ENCODE measurements around the gene LRP8. TPM values are rescaled to one million over a fixed set of nuclear protein-coding genes. Genes with fewer than 3 reads are reported as not detected.

LRP8 gene
- total and polyA plus RNA-seq, 2 experiments from 2014 or later: 27.8 to 71.1 TPM

- H3K4me3 Mint-ChIP-seq: peak overlapping the region; percentile 34; the same call in 1 of the 3 replicates
- Histone ChIP-seq H3K27ac (ENCODE audit: low read depth) (no peak overlapping the region), H3K4me2 (no peak overlapping the region), H3K36me3 (ENCODE audit: insufficient read depth) (peaks cover 19% of the 10 kb centered on the region), H3F3A (replicated peaks; ENCODE audit: low read depth) (peaks cover 2% of the 10 kb centered on the region; the same call in 1 of the 2 replicates), H3K9me2 (ENCODE audit: insufficient read depth) (no peaks in the 10 kb centered on the region), H3K79me2 (replicated peaks; ENCODE audit: insufficient read depth) (peaks cover 89% of the 10 kb centered on the region), H2AFZ (no peak overlapping the region), H3K4me3 (no peak overlapping the region), H3K27me3 (ENCODE audit: insufficient read depth) (no peaks in the 10 kb centered on the region), H4K20me1 (replicated peaks; ENCODE audit: insufficient read depth) (peaks cover 46% of the 10 kb centered on the region), H3K4me1 (ENCODE audit: insufficient read depth) (peaks cover 11% of the 10 kb centered on the region)
- TF ChIP-seq JUNB (IDR thresholded peaks at IDR 0.05; ENCODE audit: unreplicated experiment) (no peak), ETS1 (IDR thresholded peaks at IDR 0.05) (no peak), STAT1 (IDR thresholded peaks at IDR 0.05; ENCODE audit: unreplicated experiment) (no peak), ZNF462 (CRISPR knock-in tag; IDR thresholded peaks at IDR 0.05) (no peak)
- peaks cover 71% of the 10 kb centered on the region for H3K4me1 Mint-ChIP-seq
- ATAC-seq: no peak
- DNase-seq (ENCODE audit: low spot score): no peak
- H3K27me3 Mint-ChIP-seq (ENCODE audit: insufficient read depth, low read depth, poor library complexity): peaks cover 25% of the 10 kb centered on the region
- peaks cover 92% of the 10 kb centered on the region for H3K36me3 Mint-ChIP-seq (ENCODE audit: low read depth)
- H3K27ac Mint-ChIP-seq: no peak overlapping the region
- H3K9me3 Mint-ChIP-seq: no peaks in the 10 kb centered on the region; the same call in 2 of the 3 replicates
These were observed 5.9 kb downstream of the LRP8 start for GRCh38 chr1:53321776-53322602.
